GM23338 (cell line): Measurements from ENCODE around the gene AGBL4.

Experiments used
- CREB1 ChIP-seq: fragments of 250-450 bp; sonication (Bioruptor Pico); IDR thresholded peaks from 2 replicates; pipeline ENCODE4 v1.5.0; 2020; ENCODE audit warnings: low read depth, mild to moderate bottlenecking, moderate library complexity
- EZH2 ChIP-seq: fragments of 200-600 bp; sonication (generic); IDR thresholded peaks from one replicate; pipeline ENCODE4 v1.8.0; 2017; ENCODE audit warnings: antibody characterized with exemption, mild to moderate bottlenecking, low read depth; ENCODE audit not compliant: unreplicated experiment
- EZH2phosphoT487 ChIP-seq: fragments of 200-600 bp; sonication (generic); IDR thresholded peaks from one replicate; pipeline ENCODE4 v1.8.1; 2018; ENCODE audit warnings: antibody characterized with exemption; ENCODE audit not compliant: unreplicated experiment
- JUNB ChIP-seq: IDR thresholded peaks from one replicate; pipeline ENCODE4 v1.6.1; 2016; ENCODE audit warnings: antibody characterized with exemption; ENCODE audit not compliant: unreplicated experiment
- POLR2AphosphoS5 ChIP-seq: IDR thresholded peaks from 2 replicates; pipeline ENCODE4 v1.6.1; 2016; ENCODE audit warnings: antibody characterized with exemption, low read depth
- REST ChIP-seq: IDR thresholded peaks from one replicate; pipeline ENCODE4 v1.6.1; 2018; ENCODE audit warnings: antibody characterized with exemption; ENCODE audit not compliant: unreplicated experiment
- TF ChIP-seq, protein P1 (sequence below), 2 experiments: fragments of 200-600 bp in 1 of 2; sonication (generic) in 1 of 2; conservative IDR thresholded peaks; 2 replicates each; pipeline versions ENCODE4 v1.5.1 to v1.6.1; 2016 to 2017; ENCODE audit warnings: antibody characterized with exemption in 2 of 2, low read depth in 2 of 2, mild to moderate bottlenecking in 2 of 2, moderate library complexity in 1 of 2

GRCh38 chr1:48492392-48492791 lies 1531.4 kb downstream of the AGBL4 start:
- no peak for TF ChIP-seq CREB1 (CRISPR knock-in tag)
- TF ChIP-seq EZH2: no peak
- TF ChIP-seq, protein P1, sequence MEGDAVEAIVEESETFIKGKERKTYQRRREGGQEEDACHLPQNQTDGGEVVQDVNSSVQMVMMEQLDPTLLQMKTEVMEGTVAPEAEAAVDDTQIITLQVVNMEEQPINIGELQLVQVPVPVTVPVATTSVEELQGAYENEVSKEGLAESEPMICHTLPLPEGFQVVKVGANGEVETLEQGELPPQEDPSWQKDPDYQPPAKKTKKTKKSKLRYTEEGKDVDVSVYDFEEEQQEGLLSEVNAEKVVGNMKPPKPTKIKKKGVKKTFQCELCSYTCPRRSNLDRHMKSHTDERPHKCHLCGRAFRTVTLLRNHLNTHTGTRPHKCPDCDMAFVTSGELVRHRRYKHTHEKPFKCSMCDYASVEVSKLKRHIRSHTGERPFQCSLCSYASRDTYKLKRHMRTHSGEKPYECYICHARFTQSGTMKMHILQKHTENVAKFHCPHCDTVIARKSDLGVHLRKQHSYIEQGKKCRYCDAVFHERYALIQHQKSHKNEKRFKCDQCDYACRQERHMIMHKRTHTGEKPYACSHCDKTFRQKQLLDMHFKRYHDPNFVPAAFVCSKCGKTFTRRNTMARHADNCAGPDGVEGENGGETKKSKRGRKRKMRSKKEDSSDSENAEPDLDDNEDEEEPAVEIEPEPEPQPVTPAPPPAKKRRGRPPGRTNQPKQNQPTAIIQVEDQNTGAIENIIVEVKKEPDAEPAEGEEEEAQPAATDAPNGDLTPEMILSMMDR (conservative IDR thresholded peaks at IDR 0.05; ENCODE audit: low read depth in 2 of 2): no peak
- no peak for TF ChIP-seq JUNB
- TF ChIP-seq EZH2phosphoT487: no peak
- no peak for TF ChIP-seq POLR2AphosphoS5
- TF ChIP-seq REST: no peak
